H1 (cell line): ENCODE data around the gene VENTX. TPM values are rescaled to one million over a fixed set of nuclear protein-coding genes. Genes with fewer than 3 reads are reported as not detected.

Experiments
- CTCF ChIA-PET: fragments of 300-600 bp; sonication (Branson Sonifier 250); formaldehyde crosslinking; loops from one replicate; lab custom pipeline; 2021; ENCODE audit not compliant: partially characterized antibody; lab: Charles Lee
- POLR2A ChIA-PET: fragments of 300-600 bp; sonication (Branson Sonifier 250); formaldehyde crosslinking; loops from one replicate; lab custom pipeline; 2021; ENCODE audit warnings: inconsistent platforms; ENCODE audit not compliant: partially characterized antibody; lab: Charles Lee
- DNase-seq, 2 experiments: peaks; one replicate each; pipeline versions ENCODE4 v3.0.0 to v3.0.0-alpha.2; 2010 to 2022; ENCODE audit warnings: low spot score in 2 of 2, low read depth in 1 of 2, mixed read lengths in 1 of 2
- FAIRE-seq: peaks from 2 replicates; lab custom pipeline; 2011; peaks lifted over from hg19 to GRCh38; lab: Jason Lieb, UNC
- H2AFZ ChIP-seq: 2 replicates; pipeline ENCODE4 v1.8.1; 2012; ENCODE audit warnings: low read length, inconsistent platforms
- H2AK5ac ChIP-seq: 2 replicates; pipeline ENCODE4 v1.6.1; 2013; ENCODE audit warnings: low read depth, low read length
- H2BK120ac ChIP-seq: replicated peaks from 2 replicates; pipeline ENCODE3; 2013; ENCODE audit warnings: low read depth, low read length, inconsistent platforms
- H2BK12ac ChIP-seq: 2 replicates; pipeline ENCODE4 v1.6.1; 2013; ENCODE audit warnings: low read depth, low read length
- H2BK15ac ChIP-seq: 2 replicates; pipeline ENCODE4 v1.6.1; 2013; ENCODE audit warnings: low read length
- H2BK20ac ChIP-seq: 2 replicates; pipeline ENCODE4 v1.6.1; 2013; ENCODE audit warnings: low read length
- H2BK5ac ChIP-seq: 2 replicates; pipeline ENCODE4 v1.6.1; 2013; ENCODE audit warnings: low read depth, low read length
- H3K14ac ChIP-seq: 2 replicates; pipeline ENCODE4 v1.6.1; 2013; ENCODE audit warnings: inconsistent platforms; ENCODE audit not compliant: insufficient read length
- H3K18ac ChIP-seq: 2 replicates; pipeline ENCODE4 v1.6.1; 2013; ENCODE audit warnings: low read length; ENCODE audit errors: extremely low read depth
- H3K23ac ChIP-seq: 2 replicates; pipeline ENCODE4 v1.6.1; 2013; ENCODE audit warnings: inconsistent platforms; ENCODE audit not compliant: insufficient read length
- H3K23me2 ChIP-seq: 2 replicates; pipeline ENCODE4 v1.6.1; 2013; ENCODE audit warnings: low read depth, low read length
- H3K27ac ChIP-seq: 2 replicates; pipeline ENCODE4 v1.6.1; 2011; ENCODE audit warnings: low read depth, low read length, inconsistent platforms
- H3K27me3 ChIP-seq, 4 experiments: replicated peaks in 1 of 4; 1 replicate in 1 of 4; 2 replicates in 3 of 4; pipeline versions ENCODE4 v1.6.1 to v1.8.1; 2011 to 2013; ENCODE audit warnings: low read length in 3 of 4, mild to moderate bottlenecking in 3 of 4, inconsistent platforms in 2 of 4, mixed read lengths in 2 of 4, moderate library complexity in 1 of 4; ENCODE audit not compliant: control insufficient read depth in 3 of 4, insufficient read depth in 3 of 4; ENCODE audit errors: extremely low read depth in 1 of 4
- H3K36me3 ChIP-seq, 4 experiments: 2 replicates each; pipeline versions ENCODE4 v1.6.1 to v1.8.1; 2011 to 2013; ENCODE audit warnings: mild to moderate bottlenecking in 4 of 4, low read length in 3 of 4, moderate library complexity in 2 of 4, control low read depth in 1 of 4, inconsistent platforms in 1 of 4; ENCODE audit not compliant: insufficient read depth in 4 of 4, control insufficient read depth in 2 of 4
- H3K4ac ChIP-seq: replicated peaks from 2 replicates; pipeline ENCODE3; 2013; ENCODE audit warnings: low read length, low read depth, mixed read lengths, inconsistent platforms; ENCODE audit not compliant: insufficient read length
- H3K4me1 ChIP-seq, 4 experiments: replicated peaks in 1 of 4; 1 replicate in 1 of 4; 2 replicates in 3 of 4; pipeline versions ENCODE4 v1.6.1 to v1.8.1; 2011 to 2013; ENCODE audit warnings: low read length in 3 of 4, inconsistent platforms in 2 of 4, mixed read lengths in 1 of 4; ENCODE audit not compliant: insufficient read depth in 4 of 4, control insufficient read depth in 3 of 4
- H3K4me2 ChIP-seq, 2 experiments: 2 replicates each; pipeline versions ENCODE4 v1.6.1 to v1.8.1; 2011 to 2013; ENCODE audit warnings: low read depth in 2 of 2, low read length in 2 of 2, control low read depth in 1 of 2, inconsistent platforms in 1 of 2, mild to moderate bottlenecking in 1 of 2; ENCODE audit not compliant: insufficient read depth in 1 of 2
- H3K4me3 ChIP-seq, 4 experiments: fragments of 200-600, 300-600 bp in 1 of 4; sonication (generic), shearing (Covaris generic), sonication (Bioruptor Twin) in 1 of 4; 2 replicates each; pipeline versions ENCODE4 v1.5.1 to v1.8.1; 2011 to 2016; ENCODE audit warnings: low read length in 4 of 4, low read depth in 3 of 4, control low read depth in 2 of 4, inconsistent platforms in 2 of 4, mild to moderate bottlenecking in 2 of 4, mixed read lengths in 1 of 4, moderate library complexity in 1 of 4; ENCODE audit not compliant: insufficient read depth in 2 of 4; ENCODE audit errors: extremely low read depth in 1 of 4
- H3K56ac ChIP-seq: replicated peaks from 2 replicates; pipeline ENCODE3; 2013; ENCODE audit warnings: low read depth, mild to moderate bottlenecking, mixed read lengths, low read length, inconsistent platforms; ENCODE audit not compliant: insufficient read length
- H3K79me1 ChIP-seq: 2 replicates; pipeline ENCODE4 v1.6.1; 2013; ENCODE audit warnings: low read depth, low read length, control low read depth
- H3K79me2 ChIP-seq, 2 experiments: 2 replicates each; pipeline versions ENCODE4 v1.6.1 to v1.8.1; 2012 to 2013; ENCODE audit warnings: low read length in 2 of 2, mild to moderate bottlenecking in 2 of 2, inconsistent platforms in 1 of 2; ENCODE audit not compliant: insufficient read depth in 2 of 2, control insufficient read depth in 1 of 2
- H3K9ac ChIP-seq, 4 experiments: replicated peaks in 1 of 4; 1 replicate in 1 of 4; 2 replicates in 3 of 4; pipeline versions ENCODE4 v1.6.1 to v1.8.1; 2011 to 2013; ENCODE audit warnings: low read depth in 3 of 4, low read length in 3 of 4, control low read depth in 2 of 4, mild to moderate bottlenecking in 2 of 4, moderate library complexity in 2 of 4, inconsistent platforms in 1 of 4; ENCODE audit errors: extremely low read depth in 1 of 4
- H3K9me3 ChIP-seq, 2 experiments: 2 replicates each; pipeline versions ENCODE4 v1.6.1 to v1.8.1; 2012 to 2013; ENCODE audit warnings: mild to moderate bottlenecking in 2 of 2, moderate library complexity in 2 of 2, control low read depth in 1 of 2, inconsistent platforms in 1 of 2, low read depth in 1 of 2, low read length in 1 of 2, mixed read lengths in 1 of 2; ENCODE audit not compliant: insufficient read depth in 2 of 2
- H4K20me1 ChIP-seq, 2 experiments: replicated peaks in 1 of 2; 2 replicates each; pipeline versions ENCODE3 to v1.8.1; 2011 to 2013; ENCODE audit warnings: inconsistent platforms in 2 of 2, low read length in 2 of 2, mild to moderate bottlenecking in 1 of 2; ENCODE audit not compliant: insufficient read depth in 2 of 2, control insufficient read depth in 1 of 2
- H4K5ac ChIP-seq: 2 replicates; pipeline ENCODE4 v1.6.1; 2013; ENCODE audit warnings: low read length, low read depth, mixed read lengths, inconsistent platforms; ENCODE audit not compliant: insufficient read length
- H4K8ac ChIP-seq: 2 replicates; pipeline ENCODE4 v1.8.0; 2013; ENCODE audit warnings: mild to moderate bottlenecking, moderate library complexity, low read length, inconsistent platforms; ENCODE audit not compliant: insufficient read depth; ENCODE audit errors: extremely low read depth
- H4K91ac ChIP-seq: replicated peaks from 2 replicates; pipeline ENCODE3; 2013; ENCODE audit warnings: low read length, mixed read lengths, inconsistent platforms; ENCODE audit not compliant: insufficient read length
- GABPA ChIP-seq: IDR thresholded peaks from 2 replicates; pipeline ENCODE4 v1.6.1; 2011; ENCODE audit warnings: mild to moderate bottlenecking, low read length, moderate library complexity, borderline replicate concordance; ENCODE audit not compliant: insufficient read depth
- PHF8 ChIP-seq: fragments of 200-600 bp; sonication (generic); conservative IDR thresholded peaks from 2 replicates; pipeline ENCODE4 v1.7.1; 2012; ENCODE audit warnings: low read depth, mild to moderate bottlenecking, inconsistent platforms, low read length, moderate library complexity
- WGBS, 2 experiments: shearing (Covaris generic) in 1 of 2; methylation state at CpG; one replicate each; pipeline versions ENCODE4 v1.1.6 to v1.1.7; 2013 to 2015; ENCODE audit warnings: low lambda C conversion rate in 2 of 2, mixed read lengths in 2 of 2, inconsistent platforms in 1 of 2, low coverage in 1 of 2, missing lambda C conversion rate in 1 of 2; ENCODE audit not compliant: insufficient replicate concordance in 2 of 2, insufficient coverage in 1 of 2, insufficient read length in 1 of 2; ENCODE audit errors: extremely low coverage in 1 of 2, missing lambda C conversion rate in 1 of 2; 5-methylcytosine and 5-hydroxymethylcytosine counted together
- polyA plus RNA-seq, 7 experiments: library from polyadenylated mRNA; depleted of rRNA in 3 of 7; stranded (reverse) in 5 of 7; unstranded in 2 of 7; fragments of >200 nt in 5 of 7; fragments of 200-250 nt in 2 of 7; gene quantifications; 1 replicate in 5 of 7; 2 replicates in 1 of 7; 4 replicates in 1 of 7; pipeline versions ENCODE4 v1.2.1 to v1.2.3, GENCODE V29; 2011 to 2013; ENCODE audit warnings: missing spikeins in 2 of 7, mixed read lengths in 2 of 7
- total RNA-seq: library from RNA; stranded (reverse); fragmentation: NEBNext Ultra II Directional; extraction: Animal tissue kit (Norgen Biotek cat#: 25700); gene quantifications from 2 replicates; pipeline ENCODE4 v1.2.1, GENCODE V29; 2021

Gene VENTX
- total and polyA plus RNA-seq, 2 of the 8 experiments (the other 6 are each of a cell fraction or from before 2014, with no cell fraction given) = 5.6 TPM

DNA sequence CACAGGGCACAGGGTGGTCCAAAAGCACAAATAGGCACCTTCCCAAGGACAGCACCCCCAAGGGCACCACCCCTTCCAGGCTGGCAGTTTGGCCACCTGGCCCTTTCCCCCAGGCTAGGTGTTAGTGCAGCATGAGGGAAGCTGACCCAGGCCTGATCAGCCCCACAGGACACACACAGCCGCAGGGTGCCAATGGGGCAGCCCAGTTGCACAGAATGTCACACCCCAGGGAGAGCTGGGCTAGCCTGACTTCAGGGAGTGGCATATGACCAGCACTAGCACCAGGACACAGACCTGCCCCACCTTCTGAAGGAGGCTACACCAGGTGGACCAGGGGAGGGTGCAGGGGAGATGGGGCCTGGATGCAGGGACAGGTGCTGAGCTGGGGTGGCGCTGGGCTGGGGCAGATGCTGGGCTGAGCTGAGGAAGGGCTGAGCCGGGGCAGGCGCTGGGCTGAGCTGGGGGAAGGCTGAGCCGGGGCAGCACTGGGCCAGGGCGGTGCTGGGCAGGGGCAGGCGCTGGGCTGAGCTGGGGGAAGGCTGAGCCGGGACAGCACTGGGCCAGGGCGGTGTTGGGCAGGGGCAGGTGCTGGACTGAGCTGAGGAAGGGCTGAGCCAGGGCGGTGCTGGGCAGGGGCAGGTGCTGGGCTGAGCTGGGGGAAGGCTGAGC lies 42.9 kb downstream of the VENTX start:
- H3K27me3 ChIP-seq = peaks cover 0 to 7% (median 4%) of the 10 kb centered on the region in 4 experiments; a peak in 5 of 7 replicates
- POLR2A ChIA-PET = no interaction called here
- CTCF ChIA-PET = interaction anchor here (0.7 to 2.7 kb wide), 4 partner anchors 19 to 801 kb away, joined by 3 to 12 read pairs (median 3); no protein-coding TSS in a partner anchor
- H3K4me3 ChIP-seq = no peak overlapping the region
- H3K79me2 ChIP-seq = no peaks in the 10 kb centered on the region
- peaks cover 0 to 13% (median 7%) of the 10 kb centered on the region in 4 experiments; a peak in 5 of 7 replicates for H3K4me1 ChIP-seq
- FAIRE-seq (no peak), DNase-seq (no peak)
- H3K27ac ChIP-seq = no peak overlapping the region
- no peak overlapping the region for H2BK12ac ChIP-seq
- H3K4ac ChIP-seq = no peak overlapping the region
- no peak overlapping the region for H4K5ac ChIP-seq
- no peak overlapping the region for H3K4me2 ChIP-seq
- H2AFZ ChIP-seq = no peak overlapping the region
- TF ChIP-seq PHF8 (no peak), GABPA (no peak)
- H4K20me1 ChIP-seq = peaks cover 0 to 10% of the 10 kb centered on the region in 2 experiments
- H3K18ac ChIP-seq = no peak overlapping the region
- H2BK20ac ChIP-seq = no peak overlapping the region
- H2BK15ac ChIP-seq = no peak overlapping the region
- H3K56ac ChIP-seq = no peak overlapping the region
- no peak overlapping the region for H3K14ac ChIP-seq
- no peak overlapping the region for H2AK5ac ChIP-seq
- WGBS, 2 experiments = 97% methylated on average over 6 of the region's 10 CpGs; no CpG with 5 or more reads in 1 of the 2 experiments
- no peak overlapping the region for H3K9ac ChIP-seq
- no peak overlapping the region for H3K23ac ChIP-seq
- peaks cover 7 to 39% (median 21%) of the 10 kb centered on the region in 4 experiments for H3K36me3 ChIP-seq
- no peaks in the 10 kb centered on the region for H3K79me1 ChIP-seq
- H2BK5ac ChIP-seq = no peak overlapping the region
- H4K8ac ChIP-seq = no peak overlapping the region
- no peak overlapping the region for H2BK120ac ChIP-seq
- H3K23me2 ChIP-seq = peaks cover 5% of the 10 kb centered on the region; the same call in 1 of the 2 replicates
- H3K9me3 ChIP-seq = no peaks in the 10 kb centered on the region
- H4K91ac ChIP-seq = no peak overlapping the region
